GM18868 (cell line): ENCODE data around the gene CLNK.
A peak's percentile ranks its signal among the peaks of the same experiment; 100 is the strongest.

Experiments
- ATAC-seq: cut with Tn5 transposase; IDR thresholded peaks from one replicate; pipeline ENCODE4 v1.9.1; 2021; ENCODE audit warnings: mild to moderate bottlenecking, moderate library complexity; ENCODE audit not compliant: unreplicated experiment

CLNK gene

GRCh38 chr4:10461091-10461849, 223.3 kb downstream of the CLNK start:
- ATAC-seq, result peak; percentile 70

- ATAC-seq, result no peak
Measured at GRCh38 chr4:10460313-10461047, 224.1 kb downstream of the CLNK start.

GRCh38 chr4:10459305-10459704, 225.3 kb downstream of the CLNK start:
- ATAC-seq, result no peak

GRCh38 chr4:10458177-10458576, 226.4 kb downstream of the CLNK start:
- ATAC-seq, result no peak

GRCh38 chr4:10457255-10457801, 227.2 kb downstream of the CLNK start, which contains the start of gene ZNF518B:
Gene ZNF518B, minus strand, starts transcription at chr4:10457426. Its CDS starts 11,098 bp downstream, at chr4:10446328.
- ATAC-seq, result peak; percentile 76

- peak; percentile 59 for ATAC-seq
Measured at GRCh38 chr4:10456595-10457254, 227.8 kb downstream of the CLNK start.

- no peak for ATAC-seq
Measured at GRCh38 chr4:10456260-10456594, 228.3 kb downstream of the CLNK start.

GRCh38 chr4:10455133-10455532, 229.4 kb downstream of the CLNK start:
- no peak for ATAC-seq

- ATAC-seq, result no peak
Measured at GRCh38 chr4:10454726-10455125, 229.8 kb downstream of the CLNK start.

GRCh38 chr4:10454121-10454520, 230.4 kb downstream of the CLNK start:
- no peak for ATAC-seq

GRCh38 chr4:10448991-10449390, 235.6 kb downstream of the CLNK start:
- no peak for ATAC-seq

GRCh38 chr4:10442976-10443375, 241.6 kb downstream of the CLNK start:
- ATAC-seq, result no peak

GRCh38 chr4:10441512-10441911, 243.1 kb downstream of the CLNK start:
- no peak for ATAC-seq

- ATAC-seq, result peak; percentile 73
Measured at GRCh38 chr4:10438924-10439323, 245.6 kb downstream of the CLNK start.

GRCh38 chr4:10437735-10438134, 246.8 kb downstream of the CLNK start:
- no peak for ATAC-seq
